GM12864 (cell line): ENCODE data around the gene LRRC10.

Experiments used
- DNase-seq: peaks from one replicate; pipeline ENCODE4 v3.0.0-alpha.2; 2011; ENCODE audit warnings: low read depth
- H3K4me3 ChIP-seq: 2 replicates; pipeline ENCODE4 v1.5.1; 2011; ENCODE audit warnings: mild to moderate bottlenecking, low read depth, low read length, control low read depth
- CTCF ChIP-seq: IDR thresholded peaks from 2 replicates; pipeline ENCODE4 v1.5.1; 2011; ENCODE audit warnings: low read depth, mild to moderate bottlenecking, moderate library complexity, low read length, control low read depth, inconsistent platforms; ENCODE audit errors: missing control alignments

Gene LRRC10

DNA sequence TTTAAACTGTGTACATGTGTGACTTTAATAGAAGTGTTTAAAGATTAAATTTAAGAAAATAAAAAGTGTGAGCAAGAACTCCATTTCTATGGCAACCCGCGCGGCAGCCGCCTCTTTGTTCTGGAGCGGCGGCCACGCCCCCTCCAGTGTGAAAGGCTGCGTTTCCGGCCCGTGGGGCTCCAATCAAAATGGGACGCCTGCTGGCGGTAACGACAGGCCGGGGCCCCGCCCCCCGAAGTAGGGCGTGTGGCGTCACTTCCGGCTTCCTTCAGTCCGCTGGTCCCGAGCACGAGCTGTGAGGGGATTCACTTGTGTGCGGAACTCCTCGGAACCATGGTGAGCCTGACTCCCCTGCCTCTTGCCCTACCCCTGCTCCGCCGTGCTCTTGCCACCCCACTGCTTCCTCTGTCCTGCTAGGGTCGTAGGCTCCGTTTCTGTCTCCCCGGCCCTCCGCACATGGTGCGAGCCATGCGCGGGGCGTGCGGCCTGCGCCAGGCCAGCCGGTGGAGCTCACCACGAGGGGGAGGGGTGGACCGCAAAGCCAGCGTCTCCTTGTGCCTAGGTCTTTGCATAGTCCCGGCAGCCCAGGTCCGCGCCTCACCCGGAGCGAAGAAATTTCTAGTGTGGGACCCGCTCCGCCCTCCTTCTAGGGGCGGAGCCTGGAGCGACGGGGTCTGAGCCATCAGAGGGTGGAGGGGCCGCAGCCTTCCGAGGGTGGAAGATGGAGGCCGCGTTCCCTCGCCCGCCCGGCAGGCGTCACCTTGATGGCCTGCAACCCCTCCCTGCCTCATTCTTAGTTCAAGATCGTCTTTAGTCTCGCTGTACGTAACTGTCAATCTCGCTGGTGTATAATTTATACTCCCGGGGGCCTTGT lies 25.3 kb downstream of the LRRC10 start, which contains the start of gene CCT2:
Gene CCT2 (plus strand): TSS at position 271 of the 874 bp plus-strand sequence. CDS start 63 bp downstream, at position 334.
- peak within 1 kb of the TSS; percentile 94 for H3K4me3 ChIP-seq
- TF ChIP-seq CTCF: peak; percentile 46
- peak; percentile 89 for DNase-seq

DNA sequence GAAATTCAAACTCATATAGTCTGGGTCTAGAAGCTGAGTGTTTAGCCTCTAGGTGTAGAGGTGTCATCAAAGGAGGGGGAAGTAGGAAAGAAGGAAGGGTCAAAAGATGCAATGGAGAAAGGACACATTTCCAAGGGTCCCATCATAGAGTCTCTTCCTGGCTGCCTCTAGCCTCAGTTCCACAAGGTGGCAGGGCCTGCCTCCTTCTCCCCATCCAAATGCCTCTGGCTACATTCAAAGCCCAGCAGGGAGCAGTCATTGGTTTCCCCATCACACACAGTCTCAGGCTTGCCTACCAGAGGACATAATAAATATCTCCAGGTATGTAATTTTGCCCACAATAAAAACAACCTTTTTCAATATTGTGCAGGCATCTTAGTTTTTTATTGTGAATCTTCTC lies 27.5 kb downstream of the LRRC10 start:
- DNase-seq: no peak
- no peak for TF ChIP-seq CTCF
- H3K4me3 ChIP-seq: no peak overlapping the region

DNA sequence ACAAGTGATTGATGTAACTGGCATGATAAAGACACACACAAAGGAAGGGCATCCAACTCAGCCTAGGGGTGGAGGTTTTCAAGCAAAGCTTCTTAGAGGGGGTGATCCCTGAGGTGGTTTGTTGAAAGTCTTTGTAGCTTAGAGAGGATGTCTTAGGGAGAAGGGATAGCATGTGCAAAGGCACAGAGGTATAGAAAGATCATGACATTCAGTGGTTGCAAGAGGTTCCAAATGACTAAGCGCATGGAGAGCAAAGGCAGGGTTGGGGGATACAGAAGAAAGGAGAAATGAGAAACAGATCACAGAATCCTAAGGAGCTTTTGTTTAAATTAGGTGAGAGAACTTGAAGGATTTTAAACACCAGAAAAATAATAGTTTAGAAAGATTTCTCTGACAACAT lies 30.6 kb downstream of the LRRC10 start:
- no peak overlapping the region for H3K4me3 ChIP-seq
- no peak for DNase-seq
- TF ChIP-seq CTCF: no peak

- H3K4me3 ChIP-seq: no peak overlapping the region
- no peak for TF ChIP-seq CTCF
- DNase-seq: no peak
These were observed 31.7 kb downstream of the LRRC10 start for GRCh38 chr12:69579029-69579428.

DNA sequence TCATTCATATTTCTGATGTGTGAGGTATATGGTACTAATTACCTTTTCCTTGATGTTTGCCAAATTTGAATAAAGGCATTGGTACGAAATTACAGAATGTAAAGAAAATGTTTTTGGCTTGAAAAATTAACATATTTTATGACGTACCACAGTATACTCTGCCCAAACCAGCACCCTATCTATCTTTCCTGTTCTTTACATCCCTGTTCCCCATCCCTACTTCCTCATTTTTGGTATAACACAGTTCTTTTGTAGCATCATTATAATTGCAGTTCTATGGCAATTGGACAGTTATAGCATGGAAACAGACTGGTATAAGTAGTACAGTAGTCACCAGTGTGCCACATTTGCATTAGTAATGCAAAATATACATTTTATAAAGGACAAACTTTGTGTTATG lies 32.4 kb downstream of the LRRC10 start:
- TF ChIP-seq CTCF: no peak
- no peak overlapping the region for H3K4me3 ChIP-seq
- no peak for DNase-seq

DNA sequence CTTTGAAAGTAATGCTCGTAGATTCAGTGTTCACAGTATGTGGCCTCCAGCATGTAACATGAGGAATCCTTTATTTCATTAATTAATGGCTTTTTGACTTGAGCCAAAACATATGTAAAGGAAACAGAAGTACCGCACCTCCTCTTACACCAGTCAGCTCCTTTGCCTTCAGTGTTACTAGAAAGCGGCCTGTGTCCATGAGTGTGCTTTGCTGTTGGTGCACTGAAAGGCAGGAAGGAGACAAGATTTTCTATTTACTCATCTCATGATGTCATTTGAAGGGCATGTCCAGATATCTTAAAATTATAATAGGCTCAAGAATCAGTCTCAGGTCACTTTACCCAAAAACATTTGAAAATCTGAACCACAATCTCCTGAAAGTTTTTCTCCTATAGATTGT lies 35.4 kb downstream of the LRRC10 start:
- no peak for DNase-seq
- no peak for TF ChIP-seq CTCF
- no peak overlapping the region for H3K4me3 ChIP-seq
